ENCODE measurements around the gene UBXN7. TPM values are rescaled to one million over a fixed set of nuclear protein-coding genes. Genes with fewer than 3 reads are reported as not detected.

The UBXN7 gene
- total RNA-seq, 3 donors from 2014 or later (not counting 1 experiment from before 2014, with no cell fraction given), result 82.0 to 97.2 (median 82.4) TPM

GRCh38 chr3:196334982-196335381 lies 97.2 kb downstream of the UBXN7 start:
- intact Hi-C loops (cut with micrococcal nuclease), result no loop called here

GRCh38 chr3:196332168-196332567 lies 100.1 kb downstream of the UBXN7 start:
- intact Hi-C loops (cut with micrococcal nuclease), result no loop called here
- Mint-ChIP-seq H3K9me3 (no peaks in the 10 kb centered on the region), H3K4me3 (no peak overlapping the region), H3K27ac (no peak overlapping the region), H3K36me3 (no peaks in the 10 kb centered on the region), H3K27me3 (ENCODE audit: low read depth in 2 of 2) (no peaks in the 10 kb centered on the region), H3K4me1 (peaks cover 0 to 2% of the 10 kb centered on the region in 2 donors)
- DNase-seq (no peak), ATAC-seq (no peak)
- no peaks in the 10 kb centered on the region for H3K27me3 ChIP-seq (ENCODE audit: control insufficient read depth, insufficient read depth, low read length)
- no peak for TF ChIP-seq CTCF (IDR thresholded peaks at IDR 0.05)
- H3K36me3 ChIP-seq (ENCODE audit: control insufficient read depth, insufficient read depth, low read length), result no peaks in the 10 kb centered on the region
- no peak overlapping the region for H3K4me3 ChIP-seq (ENCODE audit: low read length)
- H3K9me3 ChIP-seq (ENCODE audit: control insufficient read depth, insufficient read depth, low read length), result no peaks in the 10 kb centered on the region
- H3K27ac ChIP-seq (ENCODE audit: low read length), result no peak overlapping the region
- WGBS (ENCODE audit: insufficient coverage), result 95% methylated on average over 8 of the region's 8 CpGs
- H3K4me1 ChIP-seq (ENCODE audit: control insufficient read depth, insufficient read depth, low read length), result no peaks in the 10 kb centered on the region

More at GRCh38 chr3:196334982-196335381, 97.2 kb downstream of the UBXN7 start:
- Mint-ChIP-seq H3K4me1 (peaks cover 6 to 7% of the 10 kb centered on the region in 2 donors), H3K9me3 (no peaks in the 10 kb centered on the region), H3K27ac (no peak overlapping the region), H3K4me3 (no peak overlapping the region), H3K27me3 (ENCODE audit: low read depth in 2 of 2) (peaks cover 0 to 2% of the 10 kb centered on the region in 2 donors), H3K36me3 (no peaks in the 10 kb centered on the region)
- no peaks in the 10 kb centered on the region for H3K9me3 ChIP-seq (ENCODE audit: control insufficient read depth, insufficient read depth, low read length)
- H3K27me3 ChIP-seq (ENCODE audit: control insufficient read depth, insufficient read depth, low read length), result no peaks in the 10 kb centered on the region
- H3K4me3 ChIP-seq (ENCODE audit: low read length), result no peak overlapping the region
- ATAC-seq (no peak), DNase-seq (no peak)
- 79% methylated on average over 1 of the region's 1 CpG for WGBS (ENCODE audit: insufficient coverage)
- no peaks in the 10 kb centered on the region for H3K36me3 ChIP-seq (ENCODE audit: control insufficient read depth, insufficient read depth, low read length)
- TF ChIP-seq CTCF (IDR thresholded peaks at IDR 0.05), result no peak
- H3K27ac ChIP-seq (ENCODE audit: low read length), result no peak overlapping the region
- peaks cover 9% of the 10 kb centered on the region for H3K4me1 ChIP-seq (ENCODE audit: control insufficient read depth, insufficient read depth, low read length)

GRCh38 chr3:196327405-196327804 lies 104.8 kb downstream of the UBXN7 start:
- 75% methylated on average over 6 of the region's 6 CpGs for WGBS (ENCODE audit: insufficient coverage)
- Mint-ChIP-seq H3K27ac (peak overlapping the region; percentile 29 to 79), H3K9me3 (no peaks in the 10 kb centered on the region), H3K4me1 (peaks cover 0 to 9% of the 10 kb centered on the region in 2 donors), H3K4me3 (no peak overlapping the region), H3K27me3 (ENCODE audit: low read depth in 2 of 2) (no peaks in the 10 kb centered on the region), H3K36me3 (no peaks in the 10 kb centered on the region)
- no peak for TF ChIP-seq CTCF (IDR thresholded peaks at IDR 0.05)
- H3K27ac ChIP-seq (ENCODE audit: low read length), result no peak overlapping the region
- no peaks in the 10 kb centered on the region for H3K36me3 ChIP-seq (ENCODE audit: control insufficient read depth, insufficient read depth, low read length)
- no peaks in the 10 kb centered on the region for H3K9me3 ChIP-seq (ENCODE audit: control insufficient read depth, insufficient read depth, low read length)
- no peak overlapping the region for H3K4me3 ChIP-seq (ENCODE audit: low read length)
- ATAC-seq (peak in 1 of 3 donors; percentile 17), DNase-seq (no peak)
- no peaks in the 10 kb centered on the region for H3K27me3 ChIP-seq (ENCODE audit: control insufficient read depth, insufficient read depth, low read length)
- intact Hi-C loops (cut with micrococcal nuclease), result no loop called here
- H3K4me1 ChIP-seq (ENCODE audit: control insufficient read depth, insufficient read depth, low read length), result no peaks in the 10 kb centered on the region

- Mint-ChIP-seq H3K9me3 (no peaks in the 10 kb centered on the region), H3K27ac (peak overlapping the region; percentile 29 to 79), H3K4me3 (no peak overlapping the region), H3K27me3 (ENCODE audit: low read depth in 2 of 2) (no peaks in the 10 kb centered on the region), H3K4me1 (peaks cover 0 to 9% of the 10 kb centered on the region in 2 donors), H3K36me3 (no peaks in the 10 kb centered on the region)
- intact Hi-C loops (cut with micrococcal nuclease), result no loop called here
- ATAC-seq, result peak; percentile 72 to 93 (median 92)
- H3K27me3 ChIP-seq (ENCODE audit: control insufficient read depth, insufficient read depth, low read length), result no peaks in the 10 kb centered on the region
- no peak for DNase-seq
- no peaks in the 10 kb centered on the region for H3K4me1 ChIP-seq (ENCODE audit: control insufficient read depth, insufficient read depth, low read length)
- H3K36me3 ChIP-seq (ENCODE audit: control insufficient read depth, insufficient read depth, low read length), result no peaks in the 10 kb centered on the region
- no peaks in the 10 kb centered on the region for H3K9me3 ChIP-seq (ENCODE audit: control insufficient read depth, insufficient read depth, low read length)
- peak overlapping the region; percentile 11 for H3K27ac ChIP-seq (ENCODE audit: low read length)
- 73% methylated on average over 9 of the region's 9 CpGs for WGBS (ENCODE audit: insufficient coverage)
- TF ChIP-seq CTCF (IDR thresholded peaks at IDR 0.05), result no peak
- no peak overlapping the region for H3K4me3 ChIP-seq (ENCODE audit: low read length)
These were observed 105.3 kb downstream of the UBXN7 start for GRCh38 chr3:196326936-196327335.
